Nephron (organoid): ENCODE measurements around the gene NEU2.

ENCODE experiments used
- H3K27ac Mint-ChIP-seq, 3 experiments: 2 replicates each; pipeline ENCODE4 v1.8.0; 2020; ENCODE audit warnings: mixed read lengths in 3 of 3, mild to moderate bottlenecking in 2 of 3, moderate library complexity in 1 of 3
- H3K27me3 Mint-ChIP-seq: 2 replicates; pipeline ENCODE4 v1.8.0; 2021; ENCODE audit warnings: low read depth, mild to moderate bottlenecking, moderate library complexity, mixed read lengths
- H3K36me3 Mint-ChIP-seq: 2 replicates; pipeline ENCODE4 v1.8.0; 2020; ENCODE audit warnings: low read depth, mixed read lengths
- H3K4me1 Mint-ChIP-seq: 2 replicates; pipeline ENCODE4 v1.8.0; 2020; ENCODE audit warnings: mixed read lengths
- H3K4me3 Mint-ChIP-seq, 3 experiments: 2 replicates each; pipeline ENCODE4 v1.8.0; 2020; ENCODE audit warnings: mild to moderate bottlenecking in 3 of 3, mixed read lengths in 3 of 3, moderate library complexity in 2 of 3
- H3K9me3 Mint-ChIP-seq: 2 replicates; pipeline ENCODE4 v1.8.0; 2020; ENCODE audit warnings: mixed read lengths
- CTCF ChIP-seq, 3 experiments: fragments of 200-600 bp; sonication (generic); IDR thresholded peaks; one replicate each; pipeline ENCODE4 v1.5.0; 2021; ENCODE audit warnings: antibody characterized with exemption in 3 of 3; ENCODE audit not compliant: unreplicated experiment in 3 of 3

The NEU2 gene

GRCh38 chr2:233000886-233001750 is 31.4 kb upstream of the NEU2 start:
- Mint-ChIP-seq H3K27me3 (peaks cover 8% of the 10 kb centered on the region), H3K4me1 (peaks cover 11% of the 10 kb centered on the region), H3K36me3 (no peaks in the 10 kb centered on the region), H3K4me3 (no peak overlapping the region), H3K27ac (no peak overlapping the region), H3K9me3 (no peaks in the 10 kb centered on the region)
- no peak for TF ChIP-seq CTCF (IDR thresholded peaks at IDR 0.05; ENCODE audit: unreplicated experiment in 3 of 3)

- peaks cover 8% of the 10 kb centered on the region for H3K27me3 Mint-ChIP-seq
Measured at GRCh38 chr2:233002829-233003657, 29.4 kb upstream of the NEU2 start.

GRCh38 chr2:233003658-233004555 is 28.6 kb upstream of the NEU2 start:
- peaks cover 12% of the 10 kb centered on the region for H3K27me3 Mint-ChIP-seq
- H3K36me3 Mint-ChIP-seq: no peaks in the 10 kb centered on the region
- no peaks in the 10 kb centered on the region for H3K9me3 Mint-ChIP-seq
- H3K27ac Mint-ChIP-seq: peak overlapping the region in 1 of 3 experiments; percentile 2
- H3K4me3 Mint-ChIP-seq: no peak overlapping the region
- H3K4me1 Mint-ChIP-seq: peaks cover 21% of the 10 kb centered on the region
- TF ChIP-seq CTCF (IDR thresholded peaks at IDR 0.05; ENCODE audit: unreplicated experiment in 3 of 3): no peak

More at GRCh38 chr2:233002829-233003657, 29.4 kb upstream of the NEU2 start:
- no peak for TF ChIP-seq CTCF (IDR thresholded peaks at IDR 0.05; ENCODE audit: unreplicated experiment in 3 of 3)
- H3K4me1 Mint-ChIP-seq: peaks cover 18% of the 10 kb centered on the region
- H3K9me3 Mint-ChIP-seq: no peaks in the 10 kb centered on the region
- H3K4me3 Mint-ChIP-seq: no peak overlapping the region
- H3K36me3 Mint-ChIP-seq: no peaks in the 10 kb centered on the region
- H3K27ac Mint-ChIP-seq: peak overlapping the region in 1 of 3 experiments; percentile 2

GRCh38 chr2:233005096-233005495 is 27.4 kb upstream of the NEU2 start:
- H3K4me1 Mint-ChIP-seq: peaks cover 14% of the 10 kb centered on the region
- TF ChIP-seq CTCF (IDR thresholded peaks at IDR 0.05; ENCODE audit: unreplicated experiment in 3 of 3): no peak
- H3K4me3 Mint-ChIP-seq: no peak overlapping the region
- no peaks in the 10 kb centered on the region for H3K36me3 Mint-ChIP-seq
- H3K27ac Mint-ChIP-seq: peak overlapping the region in 2 of 3 experiments; percentile 17 to 51
- H3K27me3 Mint-ChIP-seq: peaks cover 8% of the 10 kb centered on the region
- H3K9me3 Mint-ChIP-seq: no peaks in the 10 kb centered on the region

GRCh38 chr2:233006648-233007047 is 25.8 kb upstream of the NEU2 start:
- Mint-ChIP-seq H3K4me3 (no peak overlapping the region), H3K4me1 (peaks cover 22% of the 10 kb centered on the region), H3K9me3 (no peaks in the 10 kb centered on the region), H3K27me3 (peaks cover 8% of the 10 kb centered on the region), H3K36me3 (no peaks in the 10 kb centered on the region), H3K27ac (peak overlapping the region in 2 of 3 experiments; percentile 22 to 51)
- TF ChIP-seq CTCF (IDR thresholded peaks at IDR 0.05; ENCODE audit: unreplicated experiment in 3 of 3): no peak
